Progenitor cell of endocrine pancreas (in vitro differentiated cells): Measurements from ENCODE around the gene HOMEZ. TPM values are rescaled to one million over a fixed set of nuclear protein-coding genes. Genes with fewer than 3 reads are reported as not detected.

Experiments used
- DNase-seq: peaks from one replicate; pipeline ENCODE4 v3.0.0; 2021; ENCODE audit warnings: low spot score; ENCODE audit not compliant: unreplicated experiment
- H3K27ac Mint-ChIP-seq: 2 replicates; pipeline ENCODE4 v1.8.0; 2021; ENCODE audit warnings: mild to moderate bottlenecking, moderate library complexity, mixed read lengths
- H3K27me3 Mint-ChIP-seq: 2 replicates; pipeline ENCODE4 v1.8.0; 2021; ENCODE audit warnings: mixed read lengths
- H3K36me3 Mint-ChIP-seq: 2 replicates; pipeline ENCODE4 v1.8.0; 2022; ENCODE audit warnings: mixed read lengths; ENCODE audit not compliant: insufficient read depth
- H3K4me1 Mint-ChIP-seq: 2 replicates; pipeline ENCODE4 v1.8.0; 2021; ENCODE audit warnings: low read depth, mixed read lengths
- H3K4me3 Mint-ChIP-seq: 2 replicates; pipeline ENCODE4 v1.8.0; 2021; ENCODE audit warnings: low read depth, mild to moderate bottlenecking, moderate library complexity, mixed read lengths
- H3K9me3 Mint-ChIP-seq: 2 replicates; pipeline ENCODE4 v1.8.0; 2021; ENCODE audit warnings: low read depth, mixed read lengths
- CTCF ChIP-seq: fragments of 200-600 bp; sonication (generic); IDR thresholded peaks from one replicate; pipeline ENCODE4 v1.5.0; 2021; ENCODE audit warnings: antibody characterized with exemption, mild to moderate bottlenecking; ENCODE audit not compliant: unreplicated experiment
- total RNA-seq: library from RNA; stranded (reverse); gene quantifications from 2 replicates; pipeline ENCODE4 v1.2.1, GENCODE V29; 2021

Gene HOMEZ
- total RNA-seq, 1 donor from 2014 or later = 21.1 TPM

GRCh38 chr14:23321572-23322547, 35.9 kb upstream of the HOMEZ start:
- Mint-ChIP-seq H3K27ac (peak overlapping the region; percentile 99), H3K4me3 (peak overlapping the region; percentile 98), H3K9me3 (no peaks in the 10 kb centered on the region), H3K27me3 (no peaks in the 10 kb centered on the region), H3K4me1 (peaks cover 21% of the 10 kb centered on the region), H3K36me3 (peaks cover 23% of the 10 kb centered on the region)
- DNase-seq = peak; percentile 34
- no peak for TF ChIP-seq CTCF

- DNase-seq = peak; percentile 95
- peak within 1 kb of the TSS; percentile 99 for H3K27ac Mint-ChIP-seq
- H3K36me3 Mint-ChIP-seq = peaks cover 23% of the 10 kb centered on the region
- no peak for TF ChIP-seq CTCF
- peaks cover 21% of the 10 kb centered on the region for H3K4me1 Mint-ChIP-seq
- no peaks in the 10 kb centered on the region for H3K27me3 Mint-ChIP-seq
- H3K9me3 Mint-ChIP-seq = no peaks in the 10 kb centered on the region
- peak within 1 kb of the TSS; percentile 98 for H3K4me3 Mint-ChIP-seq
Measured at GRCh38 chr14:23320584-23321571, 34.9 kb upstream of the HOMEZ start, which contains the start of gene PABPN1. TSS of gene PABPN1 (plus strand) at chr14:23321457. CDS start at chr14:23321470, 13 bp downstream.

GRCh38 chr14:23319746-23320583, 34.0 kb upstream of the HOMEZ start:
- Mint-ChIP-seq H3K4me1 (peaks cover 21% of the 10 kb centered on the region), H3K9me3 (no peaks in the 10 kb centered on the region), H3K27ac (peak overlapping the region; percentile 98), H3K36me3 (peaks cover 22% of the 10 kb centered on the region), H3K27me3 (no peaks in the 10 kb centered on the region), H3K4me3 (peak overlapping the region; percentile 80)
- TF ChIP-seq CTCF = no peak
- DNase-seq = no peak

GRCh38 chr14:23316300-23316699, 30.4 kb upstream of the HOMEZ start:
- no peaks in the 10 kb centered on the region for H3K9me3 Mint-ChIP-seq
- H3K27me3 Mint-ChIP-seq = no peaks in the 10 kb centered on the region
- DNase-seq = no peak
- peaks cover 5% of the 10 kb centered on the region for H3K4me1 Mint-ChIP-seq
- no peak for TF ChIP-seq CTCF
- H3K27ac Mint-ChIP-seq = no peak overlapping the region
- no peak overlapping the region for H3K4me3 Mint-ChIP-seq
- peaks cover 11% of the 10 kb centered on the region for H3K36me3 Mint-ChIP-seq
